GM18867 (cell line): ENCODE data around the gene KLHL24.
"Not testable (repeated sequence)": the region's sequence is repeated elsewhere in the genome, so short reads cannot be mapped to it uniquely, and the experiment has no call there.

Experiments
- ATAC-seq: cut with Tn5 transposase; IDR thresholded peaks from one replicate; pipeline ENCODE4 v1.9.1; 2021; ENCODE audit warnings: mild to moderate bottlenecking, moderate library complexity; ENCODE audit not compliant: unreplicated experiment

The KLHL24 gene, protein sequence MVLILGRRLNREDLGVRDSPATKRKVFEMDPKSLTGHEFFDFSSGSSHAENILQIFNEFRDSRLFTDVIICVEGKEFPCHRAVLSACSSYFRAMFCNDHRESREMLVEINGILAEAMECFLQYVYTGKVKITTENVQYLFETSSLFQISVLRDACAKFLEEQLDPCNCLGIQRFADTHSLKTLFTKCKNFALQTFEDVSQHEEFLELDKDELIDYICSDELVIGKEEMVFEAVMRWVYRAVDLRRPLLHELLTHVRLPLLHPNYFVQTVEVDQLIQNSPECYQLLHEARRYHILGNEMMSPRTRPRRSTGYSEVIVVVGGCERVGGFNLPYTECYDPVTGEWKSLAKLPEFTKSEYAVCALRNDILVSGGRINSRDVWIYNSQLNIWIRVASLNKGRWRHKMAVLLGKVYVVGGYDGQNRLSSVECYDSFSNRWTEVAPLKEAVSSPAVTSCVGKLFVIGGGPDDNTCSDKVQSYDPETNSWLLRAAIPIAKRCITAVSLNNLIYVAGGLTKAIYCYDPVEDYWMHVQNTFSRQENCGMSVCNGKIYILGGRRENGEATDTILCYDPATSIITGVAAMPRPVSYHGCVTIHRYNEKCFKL

DNA sequence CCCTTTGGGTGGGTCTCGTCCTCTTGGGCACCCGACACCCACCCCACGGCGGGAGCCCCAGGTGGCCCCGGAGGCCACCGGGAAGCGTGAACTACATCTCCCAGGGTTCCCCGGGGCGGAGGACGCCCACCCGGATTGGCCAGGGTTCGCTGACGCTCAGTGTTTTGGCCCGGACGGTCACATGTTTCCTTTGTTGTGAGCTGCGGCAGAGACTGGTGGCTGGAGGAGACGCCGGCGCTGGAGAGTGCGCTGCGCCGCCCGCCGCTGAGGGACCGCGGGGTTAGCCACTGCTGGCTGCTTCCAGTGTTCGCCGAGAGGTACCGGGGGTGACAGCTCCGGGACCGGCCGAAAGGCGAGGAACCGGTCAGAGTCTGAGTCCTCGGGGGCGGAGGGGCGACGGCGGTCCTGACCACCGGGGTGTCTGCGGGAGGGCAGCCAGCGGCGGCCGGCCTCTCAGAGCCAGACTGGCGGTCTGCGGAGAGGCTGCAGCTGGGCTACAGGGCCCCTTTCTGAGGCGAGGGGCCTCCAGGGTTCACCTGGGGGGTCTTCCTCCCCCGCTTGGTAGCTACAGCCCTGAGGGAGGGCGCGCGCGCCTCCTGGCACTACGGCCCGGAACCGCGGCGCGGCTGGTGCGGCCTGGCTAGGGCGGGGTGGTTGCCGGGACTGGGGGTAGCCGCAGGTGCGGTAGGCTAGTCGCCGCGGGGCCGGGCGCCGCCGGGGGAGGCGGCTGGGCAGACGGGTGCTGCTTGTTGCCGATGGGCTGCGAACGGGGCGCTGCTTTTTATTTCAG, at the start of gene KLHL24:
KLHL24 (plus strand) TSS at position 193 of the 790 bp plus-strand sequence. CDS start 14,734 bp downstream, outside the sequence.
- peak; percentile 81 for ATAC-seq

DNA sequence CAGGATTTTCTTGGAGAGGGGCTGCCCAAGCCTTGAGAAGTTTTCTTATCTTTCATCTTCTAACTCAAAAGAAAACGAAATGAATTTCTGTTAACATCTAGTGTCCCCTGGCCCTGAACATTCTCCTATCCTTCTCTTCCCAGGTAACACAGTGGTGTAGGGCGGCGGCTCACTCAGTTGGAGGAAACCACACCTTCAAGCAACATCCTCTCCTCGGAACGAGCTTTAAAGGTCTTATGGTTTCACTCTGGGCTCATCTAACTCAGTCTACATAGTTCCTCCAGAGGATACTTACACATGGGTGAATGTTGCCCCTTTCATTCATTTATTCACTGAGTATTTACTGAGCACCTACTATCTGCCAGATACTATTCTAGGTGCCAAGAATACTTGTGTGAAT, 48.9 kb upstream of the KLHL24 start:
- ATAC-seq: no peak

DNA sequence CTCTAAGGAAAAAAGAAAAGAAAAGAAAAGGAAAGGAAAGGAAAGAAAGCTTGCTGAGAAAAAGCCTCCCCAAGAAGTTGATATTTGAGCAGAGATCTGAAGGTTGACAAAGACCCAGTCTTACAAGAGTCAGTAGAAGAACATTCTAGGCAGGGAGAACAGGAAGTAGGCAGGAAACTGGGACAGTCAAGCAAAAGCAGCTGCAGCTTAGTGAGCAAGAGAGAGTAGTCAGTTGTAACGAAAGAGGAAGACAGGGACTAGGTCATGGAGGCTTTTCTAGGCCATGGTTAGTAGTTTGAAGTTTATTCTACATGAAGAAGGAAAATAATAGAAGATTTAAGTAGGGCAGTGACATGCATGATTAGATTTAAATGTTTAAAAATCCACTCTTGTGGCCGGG, 48.1 kb upstream of the KLHL24 start:
- no peak for ATAC-seq

DNA sequence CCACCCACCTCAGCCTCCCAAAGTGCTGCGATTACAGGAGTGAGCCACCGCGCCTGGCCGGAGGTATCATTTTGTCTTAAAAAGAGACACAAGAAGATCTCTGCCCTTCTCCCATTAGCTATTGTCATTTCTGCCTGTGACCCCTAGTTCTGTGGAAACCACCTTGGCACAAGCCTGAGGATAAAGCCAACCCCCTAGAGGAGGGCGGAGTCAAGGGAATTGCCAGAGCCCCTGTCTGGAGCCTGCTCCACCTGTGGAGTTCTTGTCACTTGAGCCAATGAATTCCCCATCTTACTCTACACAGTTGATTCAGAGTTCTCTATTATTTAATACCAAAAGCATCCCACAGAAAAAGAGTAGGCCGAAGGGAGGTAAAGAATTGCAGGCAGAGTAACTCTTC, 45.0 kb upstream of the KLHL24 start:
- ATAC-seq: no peak

DNA sequence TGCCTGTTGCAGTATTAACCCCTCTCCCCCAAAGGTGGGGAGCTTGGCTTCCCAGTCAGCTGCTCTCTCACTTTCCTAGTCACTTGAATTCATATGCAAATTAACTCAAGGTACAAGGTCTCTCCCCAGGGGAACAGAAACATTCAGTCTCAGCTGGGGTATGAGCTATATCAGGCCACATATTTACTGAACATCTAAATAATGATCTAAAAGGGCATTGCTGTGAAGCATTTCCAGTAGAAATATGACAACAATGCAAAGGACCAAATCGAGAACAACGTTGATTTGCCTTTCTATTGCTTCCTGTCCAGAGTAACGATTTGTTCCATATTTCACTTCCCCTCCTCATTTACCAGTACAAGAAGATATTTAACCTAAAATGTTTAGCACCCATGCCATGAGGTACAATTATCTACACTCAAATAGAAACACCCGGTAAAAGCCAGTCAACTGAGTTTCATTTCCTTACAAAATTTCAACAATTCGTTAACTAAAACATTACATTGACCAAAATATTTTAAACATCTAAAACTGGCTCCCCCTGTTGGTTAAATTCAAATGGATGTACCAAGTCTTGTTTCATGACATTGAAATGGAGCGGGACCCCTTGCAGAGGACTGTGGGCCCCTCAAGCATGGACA, 43.4 kb upstream of the KLHL24 start:
- ATAC-seq: peak; percentile 93

DNA sequence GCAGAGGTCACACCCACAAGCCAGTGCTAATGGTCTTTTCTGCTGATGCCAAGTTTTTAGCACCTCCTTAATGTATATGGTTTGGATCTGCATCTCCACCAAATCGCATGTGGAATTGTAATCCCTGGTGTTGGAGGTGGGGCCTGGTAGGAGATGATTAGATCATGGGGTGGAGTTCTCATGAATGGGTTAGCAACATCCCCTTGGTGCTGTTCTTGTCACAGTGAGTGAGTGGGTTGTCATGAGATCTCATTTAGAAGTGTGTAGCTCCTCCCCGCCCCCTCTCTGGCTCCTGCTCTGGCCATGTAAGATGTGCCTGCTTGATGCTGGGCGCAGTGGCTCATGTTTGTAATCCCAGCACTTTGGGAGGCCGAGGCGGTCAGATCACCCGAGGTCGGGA, 42.6 kb upstream of the KLHL24 start:
- ATAC-seq: no peak

DNA sequence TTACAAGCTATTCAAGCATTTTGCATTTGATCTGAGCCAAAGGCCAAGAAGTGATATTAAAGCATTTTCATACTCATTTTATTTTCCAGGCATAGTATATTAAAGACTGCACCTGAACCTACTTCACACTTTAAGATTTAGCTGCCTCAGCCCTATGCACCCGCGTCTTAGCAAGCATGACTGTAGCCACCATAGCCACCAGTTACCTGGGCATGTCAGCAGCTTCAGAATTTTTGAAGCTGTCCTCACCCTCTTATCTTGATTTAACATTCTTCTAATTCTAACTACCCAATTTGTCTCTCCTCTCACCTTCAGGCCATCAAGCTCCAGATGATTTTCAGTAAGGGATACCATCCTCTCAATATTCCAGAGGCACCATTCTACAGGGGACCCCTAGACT, 40.8 kb upstream of the KLHL24 start:
- ATAC-seq: no peak

DNA sequence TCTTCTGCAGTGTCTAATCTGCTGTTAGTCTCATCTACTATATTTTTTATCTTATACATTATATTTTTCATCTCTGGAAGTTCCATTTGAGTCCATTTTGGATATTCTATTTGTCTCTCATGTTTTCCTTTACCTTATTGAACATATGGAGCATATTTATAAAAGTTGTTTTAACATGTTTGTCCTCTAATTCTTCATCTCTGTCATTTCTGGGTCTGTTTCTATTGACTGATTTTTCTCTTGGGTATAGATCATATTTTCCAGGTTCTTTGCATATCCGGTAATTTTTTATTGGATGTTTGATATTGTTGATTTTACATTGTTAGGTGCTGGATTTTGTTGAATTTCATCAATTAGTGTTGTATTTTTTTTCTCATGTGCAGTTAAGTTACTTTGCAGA, 37.5 kb upstream of the KLHL24 start:
- no peak for ATAC-seq

DNA sequence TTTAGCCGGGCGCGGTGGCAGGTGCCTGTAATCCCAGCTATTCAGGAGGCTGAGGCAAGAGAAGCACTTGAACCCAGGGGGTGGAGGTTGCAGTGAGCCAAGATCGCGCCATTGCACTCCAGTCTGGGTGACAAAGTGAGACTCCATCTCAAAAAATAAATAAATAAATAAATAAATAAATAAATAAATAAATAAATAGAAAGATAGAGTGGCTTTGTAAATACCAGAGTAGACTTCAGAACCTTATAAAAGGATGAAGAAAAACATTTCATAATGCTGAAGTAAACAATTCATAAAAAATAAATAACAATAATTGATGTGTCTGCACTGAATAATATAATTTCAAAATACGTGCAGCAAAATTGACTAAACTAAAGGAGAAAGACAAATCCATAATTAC, 24.1 kb upstream of the KLHL24 start:
- ATAC-seq: not testable (repeated sequence)

DNA sequence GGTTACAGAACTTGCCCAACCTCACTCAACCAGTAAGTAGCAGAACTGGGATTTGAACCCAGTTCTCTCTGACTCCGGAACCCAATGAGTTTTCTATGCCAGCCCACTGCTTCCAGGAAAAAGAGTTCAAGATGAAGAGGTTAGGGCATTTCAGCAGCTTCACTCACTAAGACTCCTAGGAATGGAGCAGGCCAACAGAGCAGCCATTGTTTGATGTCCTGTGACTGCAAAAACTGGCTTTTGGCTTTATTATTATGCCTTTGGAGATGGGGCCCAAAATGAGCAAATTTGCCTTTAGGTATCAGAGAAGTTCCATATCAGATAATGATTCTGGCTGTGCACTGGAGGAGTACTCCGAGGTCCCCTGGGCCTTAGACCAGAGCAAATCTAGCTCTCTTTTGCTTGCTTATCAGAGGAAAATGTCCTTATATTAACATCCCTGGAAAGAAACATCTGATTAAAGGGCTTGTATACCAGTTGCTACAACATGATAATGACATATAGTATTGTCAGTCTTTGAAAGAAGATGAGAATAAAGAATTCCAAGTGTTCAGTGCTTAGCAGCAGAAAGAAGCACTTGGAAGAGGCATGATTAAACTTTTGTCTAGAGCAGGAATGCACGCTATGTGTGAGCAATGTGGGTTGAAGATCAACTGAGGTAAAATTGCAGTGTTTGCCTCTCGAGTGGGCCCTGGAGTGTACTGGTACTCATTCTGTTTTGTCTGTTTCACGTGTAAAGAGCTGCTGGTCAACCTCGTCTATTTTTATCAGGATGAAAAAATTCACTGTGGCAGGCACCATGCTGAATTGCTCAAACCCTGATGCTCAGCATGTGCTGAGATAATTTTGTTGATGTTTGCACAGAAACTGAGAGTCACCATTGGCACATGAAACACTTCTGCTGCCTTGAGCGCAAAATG, 21.8 kb upstream of the KLHL24 start:
- ATAC-seq: no peak

DNA sequence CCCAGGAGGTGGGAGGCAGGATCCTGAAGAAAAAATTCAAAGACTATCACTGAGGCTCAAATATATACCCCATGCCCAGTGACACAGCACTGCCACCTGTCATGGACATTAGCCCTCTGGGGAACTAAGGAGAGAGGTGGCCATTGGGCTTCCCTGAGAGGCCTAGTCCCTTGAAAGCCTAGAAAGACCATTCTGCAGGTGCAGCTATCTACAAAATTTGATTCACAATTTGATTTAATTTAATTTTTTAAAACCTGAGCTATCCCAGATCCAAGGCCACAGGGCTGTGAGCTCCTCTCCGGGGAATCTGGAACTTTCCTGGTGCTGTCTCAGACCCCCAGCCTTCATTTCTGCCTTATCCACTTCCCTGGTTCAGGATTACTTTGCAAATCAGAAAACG, 16.9 kb upstream of the KLHL24 start:
- no peak for ATAC-seq

DNA sequence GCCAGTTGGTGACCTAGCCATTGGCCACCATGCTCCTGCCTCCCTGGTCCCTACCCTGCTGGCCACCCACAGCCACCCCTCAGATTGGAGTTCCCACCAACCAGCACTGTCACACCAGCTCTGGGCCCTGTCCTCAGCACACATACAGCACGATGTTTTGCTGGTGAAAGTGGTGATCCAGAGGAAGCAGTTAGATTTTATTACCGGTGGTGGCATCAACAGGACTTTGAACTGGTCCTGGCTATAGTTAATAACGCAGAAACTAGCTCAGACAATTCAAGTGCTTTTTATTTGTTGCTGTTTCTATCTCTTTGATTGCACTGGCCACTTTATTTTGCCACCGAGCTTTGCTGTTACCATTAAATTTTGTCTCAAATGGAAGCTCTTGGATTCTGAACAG, 16.4 kb upstream of the KLHL24 start:
- no peak for ATAC-seq

DNA sequence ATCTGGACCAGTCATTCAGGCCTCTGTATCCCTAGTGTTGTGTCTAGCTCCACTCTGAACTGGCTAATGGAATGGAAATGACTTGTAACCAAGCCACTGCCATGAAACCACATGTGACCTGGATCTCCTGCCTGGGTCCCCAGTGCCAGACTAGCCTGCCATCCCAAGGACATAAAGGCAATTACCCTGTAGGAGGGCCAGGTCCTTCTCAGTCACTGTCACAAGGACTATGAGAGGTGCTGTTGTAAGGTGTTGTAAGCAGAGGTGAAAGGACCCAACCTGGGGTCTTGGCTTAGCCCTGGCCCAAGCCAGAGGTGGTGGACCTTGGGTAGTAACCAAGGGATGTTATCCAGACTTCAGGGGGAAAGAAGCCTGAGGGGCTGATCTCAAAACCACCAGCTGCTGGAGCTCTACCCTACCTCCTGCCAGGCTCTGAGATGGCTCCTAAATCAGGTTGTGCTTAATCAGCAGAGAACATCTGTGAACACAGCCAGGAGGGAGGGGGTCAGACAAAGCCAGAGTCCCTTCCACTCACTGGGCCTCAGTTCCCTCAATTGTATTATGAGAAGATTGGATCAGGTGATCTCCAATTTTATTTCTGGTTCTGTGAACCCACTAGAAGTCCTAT, 15.7 kb upstream of the KLHL24 start:
- ATAC-seq: no peak

DNA sequence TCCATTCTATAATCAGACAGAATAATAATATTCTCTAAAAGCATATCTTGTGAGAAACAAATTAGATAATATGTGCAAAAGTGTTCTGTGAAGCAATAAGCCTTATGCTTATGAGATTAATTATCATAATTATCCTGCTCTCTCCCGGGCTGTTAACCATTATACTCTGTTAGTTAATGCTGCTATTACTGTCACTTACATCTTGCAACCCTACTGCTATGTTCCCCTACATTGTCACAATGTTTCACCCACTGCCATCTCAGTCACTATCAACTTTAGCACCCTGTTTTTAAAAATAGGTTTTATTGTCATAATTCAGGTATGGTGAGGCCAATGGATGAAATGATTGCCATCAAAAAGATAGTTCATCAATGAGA, 15.2 kb upstream of the KLHL24 start:
- no peak for ATAC-seq

DNA sequence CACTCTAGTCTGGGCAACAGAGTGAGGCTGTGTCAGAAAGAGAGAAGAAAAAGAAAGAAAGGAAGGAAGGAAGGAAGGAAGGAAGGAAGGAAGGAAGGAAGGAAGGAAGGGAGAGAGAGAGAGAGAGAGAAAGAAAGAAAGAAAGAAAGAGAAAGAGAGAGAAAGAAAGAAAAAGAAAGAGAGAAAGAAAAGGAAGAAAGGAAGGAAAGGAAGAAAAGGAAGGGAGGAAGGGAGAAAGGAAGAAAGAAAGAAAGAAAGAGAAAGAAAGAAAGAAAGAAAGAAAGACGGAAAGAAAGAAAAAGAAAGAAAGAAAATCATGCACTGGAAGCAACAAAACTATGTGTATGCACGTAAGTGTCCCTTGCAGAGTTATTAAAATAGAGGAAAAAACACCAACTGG, 12.9 kb upstream of the KLHL24 start:
- ATAC-seq: not testable (repeated sequence)

DNA sequence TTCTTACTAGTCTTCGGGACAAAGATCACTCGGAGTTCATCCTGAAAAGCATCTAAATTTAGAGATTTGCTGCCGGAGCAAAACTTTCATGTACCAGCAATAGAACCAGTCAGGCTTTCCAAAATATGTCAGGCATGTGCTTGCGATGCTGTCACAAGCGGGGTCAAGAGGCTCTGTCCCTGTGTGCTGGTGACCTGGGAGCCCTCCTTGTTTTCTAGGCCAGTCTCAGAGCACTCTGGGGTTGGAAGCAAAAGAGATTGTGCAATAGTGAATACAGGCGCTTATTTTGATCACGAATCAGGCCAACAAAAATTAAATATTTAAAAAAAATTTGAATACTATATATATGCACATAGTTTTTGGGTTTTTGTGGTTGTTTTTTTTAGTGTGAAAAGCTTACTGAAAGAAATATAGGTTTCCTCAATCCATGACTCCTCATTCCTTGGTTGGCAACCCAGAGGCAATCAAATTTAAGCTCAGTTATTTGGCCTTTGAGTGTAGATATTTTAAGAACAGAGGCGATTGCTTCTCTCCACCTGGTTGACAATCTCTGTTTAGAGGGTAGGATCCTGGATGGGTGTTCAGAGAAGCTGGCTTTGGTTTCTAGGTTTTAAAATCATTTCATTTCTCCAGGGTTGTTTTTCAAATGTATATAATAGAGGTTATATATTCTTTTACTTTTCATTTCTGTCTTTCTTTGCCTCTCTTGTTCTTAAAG, 8.4 kb upstream of the KLHL24 start:
- no peak for ATAC-seq

DNA sequence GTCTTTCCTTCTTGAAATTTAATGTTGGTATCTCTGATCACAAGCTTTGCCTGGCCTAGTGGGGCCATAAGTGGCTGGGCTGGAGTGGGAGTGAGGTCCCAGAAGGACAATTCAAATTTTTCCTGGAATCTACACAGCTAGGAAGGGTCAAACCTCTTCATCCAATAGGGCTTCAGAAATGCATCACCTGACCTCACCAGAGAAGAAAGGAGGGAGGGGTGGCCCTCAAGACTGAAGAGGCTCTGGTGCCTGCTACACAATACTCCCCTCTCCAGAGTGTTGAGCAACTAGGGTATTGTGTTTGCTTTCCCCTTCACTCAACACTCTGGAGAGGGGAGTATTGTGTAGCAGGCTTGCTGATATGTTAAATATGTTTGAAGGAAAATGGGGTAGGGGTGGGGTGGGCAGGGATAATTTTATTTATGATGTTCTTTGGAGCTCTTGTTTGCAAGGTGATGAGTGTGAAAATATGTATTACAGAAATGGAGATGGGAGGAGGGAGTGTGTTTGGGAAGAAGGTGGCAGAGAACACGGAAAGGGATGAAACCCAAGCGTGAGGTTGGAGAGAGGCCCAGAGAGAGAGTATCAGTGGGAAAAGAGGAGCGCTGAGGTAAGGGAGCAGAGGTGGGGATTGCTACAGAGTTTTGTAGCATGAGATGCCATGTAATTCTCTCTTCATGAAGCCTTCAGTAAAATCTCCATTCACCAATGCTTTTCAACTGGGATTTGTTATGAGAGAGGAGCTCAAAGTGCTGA, 5.7 kb upstream of the KLHL24 start:
- no peak for ATAC-seq

DNA sequence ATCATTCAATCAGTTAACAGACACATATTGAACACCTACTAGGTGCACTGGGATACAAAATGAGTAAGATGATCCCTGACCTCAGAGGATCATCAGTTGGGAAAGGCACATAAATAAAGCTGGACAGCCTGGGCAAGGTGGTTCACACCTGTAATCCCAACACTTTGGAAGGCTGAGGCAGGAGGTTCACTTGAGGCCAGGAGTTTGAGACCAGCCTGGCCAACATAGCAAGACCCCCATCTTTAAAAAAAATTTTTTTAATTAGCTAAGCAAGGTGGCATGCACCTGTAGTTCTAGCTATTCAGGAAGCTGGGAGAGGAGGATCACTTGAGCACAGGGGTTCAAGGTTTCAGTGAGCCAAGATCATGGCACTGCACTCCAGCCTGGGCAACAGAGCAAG, 3.7 kb upstream of the KLHL24 start:
- no peak for ATAC-seq

DNA sequence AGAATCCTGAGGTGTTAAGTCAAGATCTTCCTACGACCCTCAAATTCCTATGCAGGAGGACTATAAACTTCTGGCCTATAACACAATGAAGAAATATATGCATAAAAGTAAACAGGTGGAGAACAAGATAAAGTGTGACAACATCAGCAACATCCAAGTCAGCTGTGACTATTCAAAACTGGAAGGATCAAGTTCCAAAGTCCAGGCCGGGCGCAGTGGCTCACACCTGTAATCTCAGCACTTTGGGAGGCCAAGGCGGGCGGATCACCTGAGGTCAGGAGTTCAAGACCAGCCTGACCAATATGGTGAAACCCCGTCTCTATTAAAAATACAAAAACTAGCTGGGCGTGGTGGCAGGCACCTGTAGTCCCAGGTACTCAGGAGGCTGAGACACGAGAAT, 2.7 kb upstream of the KLHL24 start:
- ATAC-seq: not testable (repeated sequence)
